ENCODE data around the gene GASK1A. TPM values are rescaled to one million over a fixed set of nuclear protein-coding genes. Genes with fewer than 3 reads are reported as not detected.

Gene GASK1A
- total RNA-seq, 2 experiments from 2014 or later, result not detected

- Histone ChIP-seq H3K9me3 (ENCODE audit: low read length) (no peaks in the 10 kb centered on the region), H3K4me1 (ENCODE audit: insufficient read depth, low read length, poor library complexity, severe bottlenecking) (no peaks in the 10 kb centered on the region), H3K79me2 (ENCODE audit: insufficient read depth, low read depth, low read length) (no peaks in the 10 kb centered on the region), H3K27ac (ENCODE audit: low read depth, low read length, poor library complexity, severe bottlenecking) (no peak overlapping the region), H3K36me3 (ENCODE audit: insufficient read depth, low read length) (no peaks in the 10 kb centered on the region), H2AFZ (ENCODE audit: low read length) (no peak overlapping the region), H3K9me2 (ENCODE audit: insufficient read depth, low read length) (no peaks in the 10 kb centered on the region), H3K4me2 (ENCODE audit: low read length) (no peak overlapping the region), H3K4me3 (ENCODE audit: low read depth, low read length, poor library complexity, severe bottlenecking) (no peak overlapping the region), H4K20me1 (ENCODE audit: insufficient read depth, low read length) (no peaks in the 10 kb centered on the region)
- intact Hi-C loops (cut with micrococcal nuclease; ENCODE audit: unreplicated experiment), result no loop called here
- DNase-seq (ENCODE audit: low spot score), result no peak
- no TSS peak for BruUV-seq (replicated peaks)
- ChIA-PET POLR2A (no interaction called here), CTCF (ENCODE audit: unreplicated experiment) (no interaction called here)
- TF ChIP-seq, protein P1, sequence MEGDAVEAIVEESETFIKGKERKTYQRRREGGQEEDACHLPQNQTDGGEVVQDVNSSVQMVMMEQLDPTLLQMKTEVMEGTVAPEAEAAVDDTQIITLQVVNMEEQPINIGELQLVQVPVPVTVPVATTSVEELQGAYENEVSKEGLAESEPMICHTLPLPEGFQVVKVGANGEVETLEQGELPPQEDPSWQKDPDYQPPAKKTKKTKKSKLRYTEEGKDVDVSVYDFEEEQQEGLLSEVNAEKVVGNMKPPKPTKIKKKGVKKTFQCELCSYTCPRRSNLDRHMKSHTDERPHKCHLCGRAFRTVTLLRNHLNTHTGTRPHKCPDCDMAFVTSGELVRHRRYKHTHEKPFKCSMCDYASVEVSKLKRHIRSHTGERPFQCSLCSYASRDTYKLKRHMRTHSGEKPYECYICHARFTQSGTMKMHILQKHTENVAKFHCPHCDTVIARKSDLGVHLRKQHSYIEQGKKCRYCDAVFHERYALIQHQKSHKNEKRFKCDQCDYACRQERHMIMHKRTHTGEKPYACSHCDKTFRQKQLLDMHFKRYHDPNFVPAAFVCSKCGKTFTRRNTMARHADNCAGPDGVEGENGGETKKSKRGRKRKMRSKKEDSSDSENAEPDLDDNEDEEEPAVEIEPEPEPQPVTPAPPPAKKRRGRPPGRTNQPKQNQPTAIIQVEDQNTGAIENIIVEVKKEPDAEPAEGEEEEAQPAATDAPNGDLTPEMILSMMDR (conservative IDR thresholded peaks at IDR 0.05; ENCODE audit: low read length), result no peak
- TF ChIP-seq EZH2phosphoT487 (IDR thresholded peaks at IDR 0.05; ENCODE audit: borderline replicate concordance, low read depth, low read length), result no peak
These were observed 80.3 kb downstream of the GASK1A start for GRCh38 chr3:43059456-43059855.

- Histone ChIP-seq H3K4me3 (ENCODE audit: low read depth, low read length, poor library complexity, severe bottlenecking) (no peak overlapping the region), H2AFZ (ENCODE audit: low read length) (no peak overlapping the region), H3K9me3 (ENCODE audit: low read length) (no peaks in the 10 kb centered on the region), H3K9me2 (ENCODE audit: insufficient read depth, low read length) (no peaks in the 10 kb centered on the region), H4K20me1 (ENCODE audit: insufficient read depth, low read length) (no peaks in the 10 kb centered on the region), H3K36me3 (ENCODE audit: insufficient read depth, low read length) (no peaks in the 10 kb centered on the region), H3K4me2 (ENCODE audit: low read length) (no peak overlapping the region), H3K4me1 (ENCODE audit: insufficient read depth, low read length, poor library complexity, severe bottlenecking) (no peaks in the 10 kb centered on the region), H3K79me2 (ENCODE audit: insufficient read depth, low read depth, low read length) (no peaks in the 10 kb centered on the region), H3K27ac (ENCODE audit: low read depth, low read length, poor library complexity, severe bottlenecking) (no peak overlapping the region)
- BruUV-seq (replicated peaks), result no TSS peak
- ChIA-PET POLR2A (interaction anchor here (0.7 kb wide), 1 partner anchor 380 kb away, joined by 3 read pairs; no protein-coding TSS in a partner anchor), CTCF (ENCODE audit: unreplicated experiment) (no interaction called here)
- intact Hi-C loops (cut with micrococcal nuclease; ENCODE audit: unreplicated experiment), result no loop called here
- no peak for TF ChIP-seq EZH2phosphoT487 (IDR thresholded peaks at IDR 0.05; ENCODE audit: borderline replicate concordance, low read depth, low read length)
- TF ChIP-seq, protein P1 (conservative IDR thresholded peaks at IDR 0.05; ENCODE audit: low read length), result no peak
- no peak for DNase-seq (ENCODE audit: low spot score)
These were observed 82.2 kb downstream of the GASK1A start for GRCh38 chr3:43061101-43061895.

DNA sequence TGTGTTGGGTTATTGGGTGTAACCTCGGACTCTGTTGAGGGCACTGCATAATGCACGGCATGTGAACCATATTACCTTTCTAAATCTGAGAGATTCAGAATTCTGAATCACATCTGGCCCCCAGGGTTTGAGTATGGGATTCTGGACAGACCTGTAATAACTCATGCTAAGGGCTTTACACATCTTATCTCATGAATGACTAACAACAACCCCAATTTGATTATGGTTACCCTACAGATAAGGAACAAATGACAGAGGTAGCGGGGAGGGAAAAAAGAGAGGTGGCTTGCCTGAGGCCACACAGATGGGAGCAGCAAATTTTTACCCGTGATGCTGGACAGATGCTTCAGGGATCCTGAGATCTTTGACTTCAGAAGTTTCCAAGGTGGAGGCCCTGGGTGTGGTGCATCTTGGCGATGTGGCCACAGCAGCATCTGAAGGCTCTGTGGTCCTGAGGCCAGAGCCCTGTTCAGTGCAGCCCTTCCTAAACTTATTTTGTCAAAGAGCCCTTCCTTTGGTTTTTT lies 83.0 kb downstream of the GASK1A start:
- BruUV-seq (replicated peaks), result no TSS peak
- DNase-seq (ENCODE audit: low spot score), result no peak
- no peak overlapping the region for H3K27ac ChIP-seq (ENCODE audit: low read depth, low read length, poor library complexity, severe bottlenecking)
- H3K9me3 ChIP-seq (ENCODE audit: low read length), result no peaks in the 10 kb centered on the region
- no peak overlapping the region for H2AFZ ChIP-seq (ENCODE audit: low read length)
- CTCF ChIA-PET (ENCODE audit: unreplicated experiment), result no interaction called here
- no peaks in the 10 kb centered on the region for H3K79me2 ChIP-seq (ENCODE audit: insufficient read depth, low read depth, low read length)
- H3K4me3 ChIP-seq (ENCODE audit: low read depth, low read length, poor library complexity, severe bottlenecking), result no peak overlapping the region
- intact Hi-C loops (cut with micrococcal nuclease; ENCODE audit: unreplicated experiment), result no loop called here
- no peaks in the 10 kb centered on the region for H3K36me3 ChIP-seq (ENCODE audit: insufficient read depth, low read length)
- H3K4me1 ChIP-seq (ENCODE audit: insufficient read depth, low read length, poor library complexity, severe bottlenecking), result no peaks in the 10 kb centered on the region
- no peaks in the 10 kb centered on the region for H4K20me1 ChIP-seq (ENCODE audit: insufficient read depth, low read length)
- POLR2A ChIA-PET, result no interaction called here
- H3K4me2 ChIP-seq (ENCODE audit: low read length), result no peak overlapping the region
- no peaks in the 10 kb centered on the region for H3K9me2 ChIP-seq (ENCODE audit: insufficient read depth, low read length)
- TF ChIP-seq, protein P1 (conservative IDR thresholded peaks at IDR 0.05; ENCODE audit: low read length), result no peak

All from OCI-LY7 (cell line).